ENCODE results near the gene ENAM. TPM values are rescaled to one million over a fixed set of nuclear protein-coding genes. Genes with fewer than 3 reads are reported as not detected.

The ENAM gene
- total and polyA plus RNA-seq, 9 of the 15 experiments (the other 6 are each of a cell fraction or from before 2014, with no cell fraction given) = 0.04 to 0.09 (median 0.04) TPM; not detected in 6

DNA sequence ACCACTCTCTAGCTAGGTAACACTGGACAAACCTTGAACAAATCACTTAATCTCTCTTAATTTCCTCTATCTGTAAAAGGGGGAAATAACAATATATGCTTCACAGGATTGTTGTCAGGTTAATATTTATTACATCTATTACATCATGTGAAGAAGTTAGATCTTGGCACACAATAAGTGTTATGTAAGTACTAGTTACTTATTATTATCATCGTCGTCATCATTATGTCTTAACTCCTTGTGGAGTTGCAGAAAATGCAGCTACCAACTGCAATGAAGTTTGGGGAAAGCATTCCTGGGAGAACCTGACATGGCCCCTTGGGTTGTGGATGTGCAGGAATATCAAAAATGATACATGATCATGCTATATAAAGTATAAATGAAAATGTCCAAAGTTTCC, 42.5 kb downstream of the ENAM start:
- in situ Hi-C loops (cut with MboI) = no loop called here
- H3K9ac ChIP-seq (ENCODE audit: insufficient read depth in 1 of 2, low read depth in 2 of 2, low read length in 2 of 2) = no peak overlapping the region
- no peaks in the 10 kb centered on the region for H3K4me1 ChIP-seq (replicated peaks in 1 of 2; ENCODE audit: control insufficient read depth in 2 of 2, insufficient read depth in 2 of 2, low read length in 2 of 2)
- H3K4me2 ChIP-seq (ENCODE audit: insufficient read depth, low read length) = no peak overlapping the region
- BruUV-seq (replicated peaks) = no TSS peak
- H3K9me1 ChIP-seq (ENCODE audit: control insufficient read depth, insufficient read depth, low read length) = no peaks in the 10 kb centered on the region
- TF ChIP-seq TFAM (CRISPR knock-in tag; conservative IDR thresholded peaks at IDR 0.05) (no peak), FIP1L1 (IDR thresholded peaks at IDR 0.05; ENCODE audit: low read depth, low read length, poor library complexity, severe bottlenecking) (no peak), ZNF830 (CRISPR knock-in tag; IDR thresholded peaks at IDR 0.05) (no peak), SMAD4 (CRISPR knock-in tag; conservative IDR thresholded peaks at IDR 0.05) (no peak), SAFB2 (IDR thresholded peaks at IDR 0.05; ENCODE audit: borderline replicate concordance, low read depth, low read length, severe bottlenecking) (no peak)
- TF ChIP-seq, protein P1, sequence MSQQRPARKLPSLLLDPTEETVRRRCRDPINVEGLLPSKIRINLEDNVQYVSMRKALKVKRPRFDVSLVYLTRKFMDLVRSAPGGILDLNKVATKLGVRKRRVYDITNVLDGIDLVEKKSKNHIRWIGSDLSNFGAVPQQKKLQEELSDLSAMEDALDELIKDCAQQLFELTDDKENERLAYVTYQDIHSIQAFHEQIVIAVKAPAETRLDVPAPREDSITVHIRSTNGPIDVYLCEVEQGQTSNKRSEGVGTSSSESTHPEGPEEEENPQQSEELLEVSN (IDR thresholded peaks at IDR 0.05; ENCODE audit: borderline replicate concordance in 1 of 2, extremely low read depth in 1 of 2, insufficient read depth in 1 of 2, insufficient read length in 1 of 2, low read depth in 1 of 2, low read length in 1 of 2, poor library complexity in 1 of 2, severe bottlenecking in 1 of 2) = no peak
- TF ChIP-seq, protein P2, sequence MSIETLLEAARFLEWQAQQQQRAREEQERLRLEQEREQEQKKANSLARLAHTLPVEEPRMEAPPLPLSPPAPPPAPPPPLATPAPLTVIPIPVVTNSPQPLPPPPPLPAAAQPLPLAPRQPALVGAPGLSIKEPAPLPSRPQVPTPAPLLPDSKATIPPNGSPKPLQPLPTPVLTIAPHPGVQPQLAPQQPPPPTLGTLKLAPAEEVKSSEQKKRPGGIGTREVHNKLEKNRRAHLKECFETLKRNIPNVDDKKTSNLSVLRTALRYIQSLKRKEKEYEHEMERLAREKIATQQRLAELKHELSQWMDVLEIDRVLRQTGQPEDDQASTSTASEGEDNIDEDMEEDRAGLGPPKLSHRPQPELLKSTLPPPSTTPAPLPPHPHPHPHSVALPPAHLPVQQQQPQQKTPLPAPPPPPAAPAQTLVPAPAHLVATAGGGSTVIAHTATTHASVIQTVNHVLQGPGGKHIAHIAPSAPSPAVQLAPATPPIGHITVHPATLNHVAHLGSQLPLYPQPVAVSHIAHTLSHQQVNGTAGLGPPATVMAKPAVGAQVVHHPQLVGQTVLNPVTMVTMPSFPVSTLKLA (conservative IDR thresholded peaks at IDR 0.05) = no peak
- H3K27ac ChIP-seq (ENCODE audit: extremely low read depth, low read depth, low read length) = no peak overlapping the region
- ATAC-seq (no peak), DNase-seq (ENCODE audit: extremely low read depth in 1 of 4, low spot score in 3 of 4) (no peak), FAIRE-seq (no peak)
- H3K4me3 ChIP-seq = no peak overlapping the region
- no peaks in the 10 kb centered on the region for H4K20me1 ChIP-seq (replicated peaks; ENCODE audit: control insufficient read depth, insufficient read depth, low read length)
- H3K9me3 ChIP-seq (replicated peaks; ENCODE audit: control insufficient read depth, insufficient read depth, low read depth, low read length) = no peaks in the 10 kb centered on the region
- H2AFZ ChIP-seq (ENCODE audit: low read depth, low read length) = no peak overlapping the region
- 7% methylated on average over 2 of the region's 2 CpGs for WGBS (ENCODE audit: insufficient coverage, low coverage, missing lambda C conversion rate)
- H3K36me3 ChIP-seq (ENCODE audit: control insufficient read depth, insufficient read depth, low read length) = no peaks in the 10 kb centered on the region
- H3K27me3 ChIP-seq (ENCODE audit: control insufficient read depth in 2 of 2, insufficient read depth in 2 of 2, low read length in 2 of 2) = no peaks in the 10 kb centered on the region
- intact Hi-C loops (cut with micrococcal nuclease) = no loop called here
- POLR2A ChIA-PET = no interaction called here
- H3K79me2 ChIP-seq (ENCODE audit: control insufficient read depth, insufficient read depth, low read length) = no peaks in the 10 kb centered on the region
- CTCF ChIA-PET (ENCODE audit: low intra/inter-chr PET ratio) = no interaction called here

Data from K562 (cell line).